OCI-LY1 (cell line): Measurements from ENCODE around the gene FBXL4.

Experiments
- H2AFZ ChIP-seq: fragments of 200-600 bp; sonication (generic), shearing (Covaris generic); 2 replicates; pipeline ENCODE4 v1.6.0; 2014; ENCODE audit warnings: antibody characterized with exemption, mild to moderate bottlenecking, low read length
- H3F3A ChIP-seq: fragments of 200-600 bp; sonication (generic), shearing (Covaris generic); 2 replicates; pipeline ENCODE4 v1.6.0; 2014; ENCODE audit warnings: mild to moderate bottlenecking, antibody characterized with exemption, low read length, moderate library complexity; ENCODE audit not compliant: insufficient read depth
- H3K27ac ChIP-seq: fragments of 200-600 bp; sonication (generic); 2 replicates; pipeline ENCODE4 v1.5.1; 2014; ENCODE audit warnings: low read length, mixed run types, mild to moderate bottlenecking, low read depth; ENCODE audit not compliant: poor library complexity, severe bottlenecking
- H3K27me3 ChIP-seq: fragments of 200-600 bp; sonication (generic); 2 replicates; pipeline ENCODE4 v1.6.0; 2014; ENCODE audit warnings: antibody characterized with exemption, mild to moderate bottlenecking, low read length, moderate library complexity; ENCODE audit not compliant: insufficient read depth
- H3K36me3 ChIP-seq: fragments of 200-600 bp; sonication (generic); 2 replicates; pipeline ENCODE4 v1.6.1; 2014; ENCODE audit warnings: mild to moderate bottlenecking, antibody characterized with exemption, low read length, moderate library complexity, mixed read lengths; ENCODE audit not compliant: insufficient read depth
- H3K4me1 ChIP-seq: fragments of 200-600 bp; sonication (generic); 2 replicates; pipeline ENCODE4 v1.5.1; 2014; ENCODE audit warnings: mild to moderate bottlenecking, low read length, moderate library complexity; ENCODE audit not compliant: insufficient read depth, severe bottlenecking
- H3K4me2 ChIP-seq: fragments of 200-600 bp; sonication (generic), shearing (Covaris generic); 2 replicates; pipeline ENCODE4 v1.6.1; 2014; ENCODE audit warnings: low read length
- H3K4me3 ChIP-seq: fragments of 200-600 bp; sonication (generic); 2 replicates; pipeline ENCODE4 v1.5.1; 2014; ENCODE audit warnings: low read length, low read depth, mild to moderate bottlenecking, mixed read lengths; ENCODE audit not compliant: poor library complexity, severe bottlenecking
- H3K79me2 ChIP-seq: fragments of 200-600 bp; shearing (Covaris generic); 2 replicates; pipeline ENCODE4 v1.6.1; 2016; ENCODE audit warnings: mixed run types, low read length, mixed read lengths; ENCODE audit not compliant: insufficient read depth
- H3K9ac ChIP-seq: fragments of 200-600 bp; sonication (generic), shearing (Covaris generic); 2 replicates; pipeline ENCODE4 v1.6.1; 2014; ENCODE audit warnings: mild to moderate bottlenecking, low read length, mixed read lengths
- H3K9me2 ChIP-seq: fragments of 200-600 bp; sonication (generic), shearing (Covaris generic); 2 replicates; pipeline ENCODE4 v1.6.1; 2014; ENCODE audit warnings: low read depth, mild to moderate bottlenecking, low read length, mixed read lengths
- H3K9me3 ChIP-seq: fragments of 200-600 bp; shearing (Covaris generic); 2 replicates; pipeline ENCODE4 v1.6.1; 2014; ENCODE audit warnings: low read length, mixed read lengths
- H4K20me1 ChIP-seq: fragments of 200-600 bp; sonication (generic), shearing (Covaris generic); 2 replicates; pipeline ENCODE4 v1.6.0; 2016; ENCODE audit warnings: mild to moderate bottlenecking, low read length; ENCODE audit not compliant: insufficient read depth
- CTCF ChIP-seq: fragments of 200-600 bp; sonication (generic), shearing (Covaris generic); IDR thresholded peaks from 2 replicates; pipeline ENCODE4 v1.5.1; 2017; ENCODE audit warnings: mild to moderate bottlenecking, antibody characterized with exemption, low read length, moderate library complexity, mixed read lengths
- EZH2 ChIP-seq: fragments of 200-600 bp; sonication (generic), shearing (Covaris generic); IDR thresholded peaks from 2 replicates; pipeline ENCODE4 v1.8.0; 2017; ENCODE audit warnings: borderline replicate concordance, mixed run types, mild to moderate bottlenecking, antibody characterized with exemption, low read length, moderate library complexity, mixed read lengths

Gene FBXL4

GRCh38 chr6:98871821-98872220 lies 75.9 kb downstream of the FBXL4 start:
- Histone ChIP-seq H3K27ac (no peak overlapping the region), H3F3A (no peaks in the 10 kb centered on the region), H3K27me3 (no peaks in the 10 kb centered on the region)

GRCh38 chr6:98871057-98871456 lies 76.7 kb downstream of the FBXL4 start:
- Histone ChIP-seq H3F3A (no peaks in the 10 kb centered on the region), H3K9me2 (no peaks in the 10 kb centered on the region), H3K27me3 (no peaks in the 10 kb centered on the region), H2AFZ (no peak overlapping the region), H3K36me3 (peaks cover 25% of the 10 kb centered on the region), H3K27ac (no peak overlapping the region), H4K20me1 (no peaks in the 10 kb centered on the region), H3K4me1 (no peaks in the 10 kb centered on the region), H3K9me3 (no peaks in the 10 kb centered on the region), H3K4me3 (no peak overlapping the region), H3K4me2 (no peak overlapping the region), H3K9ac (no peak overlapping the region), H3K79me2 (no peaks in the 10 kb centered on the region)
- TF ChIP-seq CTCF = no peak
- TF ChIP-seq EZH2 = no peak

More at GRCh38 chr6:98871821-98872220, 75.9 kb downstream of the FBXL4 start:
- Histone ChIP-seq H3K9me2 (no peaks in the 10 kb centered on the region), H3K36me3 (peaks cover 30% of the 10 kb centered on the region), H3K4me3 (no peak overlapping the region), H3K4me1 (no peaks in the 10 kb centered on the region), H3K4me2 (no peak overlapping the region), H3K9ac (no peak overlapping the region), H2AFZ (no peak overlapping the region), H3K9me3 (no peaks in the 10 kb centered on the region), H3K79me2 (no peaks in the 10 kb centered on the region), H4K20me1 (no peaks in the 10 kb centered on the region)
- TF ChIP-seq CTCF (no peak), EZH2 (no peak)

GRCh38 chr6:98864497-98864896 lies 83.2 kb downstream of the FBXL4 start:
- Histone ChIP-seq H3K27me3 (no peaks in the 10 kb centered on the region), H3K36me3 (0 out of 2 replicates have a peak, but pooled peaks cover 6% of the 10 kb centered on the region), H3K9ac (no peak overlapping the region), H3K9me2 (no peaks in the 10 kb centered on the region), H2AFZ (no peak overlapping the region), H4K20me1 (no peaks in the 10 kb centered on the region), H3F3A (no peaks in the 10 kb centered on the region), H3K79me2 (no peaks in the 10 kb centered on the region), H3K4me2 (no peak overlapping the region), H3K27ac (no peak overlapping the region), H3K4me1 (no peaks in the 10 kb centered on the region), H3K4me3 (no peak overlapping the region), H3K9me3 (no peaks in the 10 kb centered on the region)
- TF ChIP-seq CTCF (no peak), EZH2 (no peak)
